NB4 (cell line): Measurements from ENCODE around the gene LRFN3.

Experiments
- DNase-seq: peaks from one replicate; pipeline ENCODE4 v3.0.0; 2010; ENCODE audit warnings: low read depth
- H3K4me3 ChIP-seq: one replicate; pipeline ENCODE4 v1.5.1; 2011; ENCODE audit warnings: mild to moderate bottlenecking, low read depth, low read length, moderate library complexity
- MYC ChIP-seq: IDR thresholded peaks from 2 replicates; pipeline ENCODE4 v1.6.1; 2011; ENCODE audit warnings: low read depth, low read length
- POLR2A ChIP-seq: IDR thresholded peaks from 2 replicates; pipeline ENCODE4 v1.6.1; 2011; ENCODE audit warnings: mild to moderate bottlenecking; ENCODE audit not compliant: insufficient read length; ENCODE audit errors: extremely low read depth
- TF ChIP-seq, protein P1 (sequence below): IDR thresholded peaks from 2 replicates; pipeline ENCODE4 v1.6.1; 2011; ENCODE audit warnings: low read depth, low read length
- TF ChIP-seq, protein P2 (sequence below): IDR thresholded peaks from one replicate; pipeline ENCODE4 v1.5.1; 2012; ENCODE audit warnings: low read depth, low read length

The LRFN3 gene

DNA sequence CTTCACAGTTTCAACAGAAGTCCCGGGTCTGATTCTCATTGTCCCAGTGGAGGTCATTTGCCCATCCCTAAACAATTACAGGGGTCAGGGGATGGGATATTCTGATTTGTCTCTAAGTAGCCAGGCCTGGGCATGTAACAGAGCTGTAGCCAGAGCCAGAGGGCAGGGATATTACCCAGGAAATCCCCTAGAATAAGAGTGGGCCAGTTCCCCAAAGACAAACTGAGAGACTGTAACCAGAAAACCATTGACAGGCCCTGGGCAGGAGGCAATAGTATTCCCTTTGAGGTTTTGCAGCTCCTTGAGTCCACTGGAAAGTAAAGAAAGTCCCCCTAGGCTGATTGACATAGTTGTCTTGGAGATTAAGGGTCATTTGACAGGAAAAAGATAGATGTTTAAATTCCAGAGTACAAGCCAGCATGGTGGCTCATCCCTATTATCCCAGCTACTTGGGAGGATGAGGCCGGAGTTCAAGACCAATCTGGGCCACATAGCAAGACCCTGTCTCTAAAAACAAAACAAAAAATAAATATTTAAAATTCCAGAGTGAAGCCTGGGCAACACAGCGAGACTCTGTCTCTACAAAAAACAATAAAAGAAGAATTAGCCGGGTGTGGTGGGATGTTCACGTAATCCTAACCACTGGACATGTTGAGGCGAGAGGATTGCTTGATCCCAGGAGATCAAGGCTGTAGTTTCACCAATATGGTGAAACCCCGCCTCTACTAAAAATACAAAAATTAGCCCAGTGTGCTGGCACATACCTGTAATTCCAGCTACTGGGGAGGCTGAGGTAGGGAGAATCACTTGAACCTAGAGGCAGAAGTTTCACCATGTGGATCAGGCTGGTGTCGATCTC lies 57.0 kb downstream of the LRFN3 start:
- H3K4me3 ChIP-seq, result no peak overlapping the region
- DNase-seq, result no peak
- no peak for TF ChIP-seq MYC
- TF ChIP-seq, protein P1, sequence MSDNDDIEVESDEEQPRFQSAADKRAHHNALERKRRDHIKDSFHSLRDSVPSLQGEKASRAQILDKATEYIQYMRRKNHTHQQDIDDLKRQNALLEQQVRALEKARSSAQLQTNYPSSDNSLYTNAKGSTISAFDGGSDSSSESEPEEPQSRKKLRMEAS, result no peak
- TF ChIP-seq, protein P2, sequence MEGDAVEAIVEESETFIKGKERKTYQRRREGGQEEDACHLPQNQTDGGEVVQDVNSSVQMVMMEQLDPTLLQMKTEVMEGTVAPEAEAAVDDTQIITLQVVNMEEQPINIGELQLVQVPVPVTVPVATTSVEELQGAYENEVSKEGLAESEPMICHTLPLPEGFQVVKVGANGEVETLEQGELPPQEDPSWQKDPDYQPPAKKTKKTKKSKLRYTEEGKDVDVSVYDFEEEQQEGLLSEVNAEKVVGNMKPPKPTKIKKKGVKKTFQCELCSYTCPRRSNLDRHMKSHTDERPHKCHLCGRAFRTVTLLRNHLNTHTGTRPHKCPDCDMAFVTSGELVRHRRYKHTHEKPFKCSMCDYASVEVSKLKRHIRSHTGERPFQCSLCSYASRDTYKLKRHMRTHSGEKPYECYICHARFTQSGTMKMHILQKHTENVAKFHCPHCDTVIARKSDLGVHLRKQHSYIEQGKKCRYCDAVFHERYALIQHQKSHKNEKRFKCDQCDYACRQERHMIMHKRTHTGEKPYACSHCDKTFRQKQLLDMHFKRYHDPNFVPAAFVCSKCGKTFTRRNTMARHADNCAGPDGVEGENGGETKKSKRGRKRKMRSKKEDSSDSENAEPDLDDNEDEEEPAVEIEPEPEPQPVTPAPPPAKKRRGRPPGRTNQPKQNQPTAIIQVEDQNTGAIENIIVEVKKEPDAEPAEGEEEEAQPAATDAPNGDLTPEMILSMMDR, result no peak
- TF ChIP-seq POLR2A, result no peak

DNA sequence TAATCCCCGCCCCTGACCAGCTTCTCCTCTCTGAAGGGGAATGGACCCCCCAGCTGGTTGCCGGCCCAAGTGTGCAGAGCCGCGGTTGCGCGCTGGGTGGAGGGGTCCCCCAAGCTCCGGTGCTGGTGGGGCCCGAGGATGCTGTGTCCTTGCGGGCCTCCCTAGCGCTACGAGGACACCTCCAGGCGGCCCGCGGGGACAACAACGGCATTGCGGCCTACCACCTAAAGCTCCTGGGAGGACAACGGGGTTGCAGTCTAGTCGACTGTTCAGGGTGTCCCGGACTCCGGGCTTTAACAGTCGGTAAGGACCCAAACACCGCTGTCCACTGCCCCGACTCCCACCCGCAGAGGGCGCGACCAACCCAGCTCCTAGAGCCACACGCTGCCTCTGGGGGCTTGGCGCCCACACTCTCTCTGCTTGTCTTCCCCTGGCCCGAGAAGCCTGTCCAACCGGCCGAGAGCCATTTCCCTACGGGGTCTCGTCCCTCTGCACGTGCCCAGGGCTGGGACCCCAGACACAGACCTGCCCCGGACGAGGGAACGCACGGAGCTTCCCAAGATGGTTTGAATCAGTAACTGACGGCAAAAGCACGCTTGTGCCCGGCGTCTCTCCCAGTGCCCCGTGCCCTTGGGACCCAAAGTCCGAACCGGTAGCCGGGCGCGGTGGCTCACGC lies 57.9 kb downstream of the LRFN3 start:
- no peak overlapping the region for H3K4me3 ChIP-seq
- TF ChIP-seq MYC (no peak), POLR2A (no peak)
- TF ChIP-seq, protein P2, result no peak
- TF ChIP-seq, protein P1, result no peak
- no peak for DNase-seq
